Measurements from ENCODE around the gene TMEM52. TPM values are rescaled to one million over a fixed set of nuclear protein-coding genes. Genes with fewer than 3 reads are reported as not detected.

Gene TMEM52
- total RNA-seq, 2 donors from 2014 or later, result 6.0 to 6.3 TPM

DNA sequence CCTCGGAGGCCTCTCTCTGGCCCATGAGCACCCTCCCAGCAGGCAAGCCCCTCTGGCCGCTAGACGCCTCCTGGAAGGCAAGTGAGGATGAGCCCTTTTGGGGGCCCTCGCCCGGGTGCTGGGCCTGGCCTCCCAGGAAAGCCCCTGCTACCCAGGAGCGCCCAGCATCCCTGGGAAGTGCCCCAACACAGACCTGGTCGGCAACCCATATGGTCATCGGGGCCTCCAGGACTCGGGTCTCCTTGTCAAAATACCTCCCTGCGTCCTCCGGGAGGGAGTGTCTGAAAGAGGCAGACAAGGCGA, 21.0 kb upstream of the TMEM52 start:
- Histone ChIP-seq H3K4me3 (ENCODE audit: low read length) (no peak overlapping the region), H3K36me3 (ENCODE audit: control insufficient read depth, insufficient read depth, low read length) (no peaks in the 10 kb centered on the region), H3K9ac (ENCODE audit: extremely low read depth, low read length, poor library complexity, severe bottlenecking) (no peak overlapping the region), H3K9me3 (ENCODE audit: control insufficient read depth, low read length) (no peaks in the 10 kb centered on the region), H3K27ac (ENCODE audit: low read depth, low read length) (no peak overlapping the region), H3K27me3 (ENCODE audit: control insufficient read depth, insufficient read depth, low read length, poor library complexity, severe bottlenecking) (no peaks in the 10 kb centered on the region), H3K4me1 (ENCODE audit: control insufficient read depth, insufficient read depth, low read length) (no peaks in the 10 kb centered on the region)
- Mint-ChIP-seq H3K27me3 (ENCODE audit: insufficient read depth) (peaks cover 2% of the 10 kb centered on the region), H3K27ac (no peak overlapping the region), H3K4me3 (no peak overlapping the region), H3K9me3 (no peaks in the 10 kb centered on the region), H3K36me3 (ENCODE audit: low read depth) (no peaks in the 10 kb centered on the region), H3K4me1 (peaks cover 2% of the 10 kb centered on the region)
- DNase-seq, result no peak
- WGBS, 2 experiments (ENCODE audit: insufficient coverage in 1 of 2, insufficient read length in 1 of 2), result 89 to 93% methylated on average over 9 to 12 of the region's 12 CpGs
- TF ChIP-seq, protein P1, sequence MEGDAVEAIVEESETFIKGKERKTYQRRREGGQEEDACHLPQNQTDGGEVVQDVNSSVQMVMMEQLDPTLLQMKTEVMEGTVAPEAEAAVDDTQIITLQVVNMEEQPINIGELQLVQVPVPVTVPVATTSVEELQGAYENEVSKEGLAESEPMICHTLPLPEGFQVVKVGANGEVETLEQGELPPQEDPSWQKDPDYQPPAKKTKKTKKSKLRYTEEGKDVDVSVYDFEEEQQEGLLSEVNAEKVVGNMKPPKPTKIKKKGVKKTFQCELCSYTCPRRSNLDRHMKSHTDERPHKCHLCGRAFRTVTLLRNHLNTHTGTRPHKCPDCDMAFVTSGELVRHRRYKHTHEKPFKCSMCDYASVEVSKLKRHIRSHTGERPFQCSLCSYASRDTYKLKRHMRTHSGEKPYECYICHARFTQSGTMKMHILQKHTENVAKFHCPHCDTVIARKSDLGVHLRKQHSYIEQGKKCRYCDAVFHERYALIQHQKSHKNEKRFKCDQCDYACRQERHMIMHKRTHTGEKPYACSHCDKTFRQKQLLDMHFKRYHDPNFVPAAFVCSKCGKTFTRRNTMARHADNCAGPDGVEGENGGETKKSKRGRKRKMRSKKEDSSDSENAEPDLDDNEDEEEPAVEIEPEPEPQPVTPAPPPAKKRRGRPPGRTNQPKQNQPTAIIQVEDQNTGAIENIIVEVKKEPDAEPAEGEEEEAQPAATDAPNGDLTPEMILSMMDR (conservative IDR thresholded peaks at IDR 0.05), result no peak

DNA sequence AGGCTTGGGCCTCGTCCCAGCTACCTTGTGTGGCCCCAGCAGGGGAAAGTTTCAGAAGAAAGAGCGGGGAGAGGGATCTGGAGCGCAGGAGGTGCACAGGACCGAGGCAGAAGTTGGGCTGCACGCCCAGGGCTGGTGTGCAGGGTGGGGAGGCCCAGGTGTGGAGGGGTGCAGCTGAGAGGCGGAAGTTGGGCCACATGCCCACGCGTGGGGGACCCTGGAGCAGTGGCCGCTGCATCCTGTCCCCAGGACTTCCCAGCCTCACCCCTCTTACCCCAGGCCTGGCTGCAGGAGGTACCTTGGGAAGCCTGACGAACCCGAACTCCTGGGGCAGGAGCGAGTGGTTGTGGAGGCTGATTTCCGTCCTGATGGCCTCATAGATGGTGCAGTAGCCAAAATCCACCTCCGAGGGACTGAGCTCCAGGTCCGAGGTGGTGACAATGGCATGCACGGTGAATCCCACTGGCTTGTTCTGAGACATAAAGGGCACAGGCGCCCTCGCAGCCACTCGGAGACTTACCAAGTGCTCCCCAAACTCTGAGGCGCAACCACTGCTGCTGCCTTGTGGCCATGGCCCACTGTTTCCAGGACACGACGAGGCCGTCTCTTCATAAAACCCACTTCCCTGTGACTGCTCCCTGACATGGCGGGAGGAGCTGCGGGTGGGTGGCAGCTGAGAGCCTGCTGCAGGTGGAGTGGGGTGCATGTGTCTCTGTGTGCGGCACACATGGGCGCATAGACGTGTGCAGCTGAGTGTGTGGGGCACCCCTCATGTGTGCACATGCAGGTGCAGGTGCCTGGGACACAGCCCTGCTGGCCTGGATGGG, 20.4 kb upstream of the TMEM52 start:
- WGBS, 2 experiments (ENCODE audit: insufficient coverage in 1 of 2, insufficient read length in 1 of 2), result 89 to 93% methylated on average over 12 to 28 of the region's 28 CpGs
- no peak overlapping the region for H3K27ac ChIP-seq (ENCODE audit: low read depth, low read length)
- Mint-ChIP-seq H3K9me3 (no peaks in the 10 kb centered on the region), H3K4me3 (no peak overlapping the region), H3K27me3 (ENCODE audit: insufficient read depth) (peaks cover 2% of the 10 kb centered on the region), H3K27ac (no peak overlapping the region), H3K4me1 (peaks cover 2% of the 10 kb centered on the region), H3K36me3 (ENCODE audit: low read depth) (no peaks in the 10 kb centered on the region)
- H3K9ac ChIP-seq (ENCODE audit: extremely low read depth, low read length, poor library complexity, severe bottlenecking), result no peak overlapping the region
- no peaks in the 10 kb centered on the region for H3K9me3 ChIP-seq (ENCODE audit: control insufficient read depth, low read length)
- H3K4me1 ChIP-seq (ENCODE audit: control insufficient read depth, insufficient read depth, low read length), result no peaks in the 10 kb centered on the region
- no peaks in the 10 kb centered on the region for H3K36me3 ChIP-seq (ENCODE audit: control insufficient read depth, insufficient read depth, low read length)
- H3K27me3 ChIP-seq (ENCODE audit: control insufficient read depth, insufficient read depth, low read length, poor library complexity, severe bottlenecking), result no peaks in the 10 kb centered on the region
- DNase-seq, result no peak
- TF ChIP-seq, protein P1 (conservative IDR thresholded peaks at IDR 0.05), result no peak
- H3K4me3 ChIP-seq (ENCODE audit: low read length), result no peak overlapping the region

DNA sequence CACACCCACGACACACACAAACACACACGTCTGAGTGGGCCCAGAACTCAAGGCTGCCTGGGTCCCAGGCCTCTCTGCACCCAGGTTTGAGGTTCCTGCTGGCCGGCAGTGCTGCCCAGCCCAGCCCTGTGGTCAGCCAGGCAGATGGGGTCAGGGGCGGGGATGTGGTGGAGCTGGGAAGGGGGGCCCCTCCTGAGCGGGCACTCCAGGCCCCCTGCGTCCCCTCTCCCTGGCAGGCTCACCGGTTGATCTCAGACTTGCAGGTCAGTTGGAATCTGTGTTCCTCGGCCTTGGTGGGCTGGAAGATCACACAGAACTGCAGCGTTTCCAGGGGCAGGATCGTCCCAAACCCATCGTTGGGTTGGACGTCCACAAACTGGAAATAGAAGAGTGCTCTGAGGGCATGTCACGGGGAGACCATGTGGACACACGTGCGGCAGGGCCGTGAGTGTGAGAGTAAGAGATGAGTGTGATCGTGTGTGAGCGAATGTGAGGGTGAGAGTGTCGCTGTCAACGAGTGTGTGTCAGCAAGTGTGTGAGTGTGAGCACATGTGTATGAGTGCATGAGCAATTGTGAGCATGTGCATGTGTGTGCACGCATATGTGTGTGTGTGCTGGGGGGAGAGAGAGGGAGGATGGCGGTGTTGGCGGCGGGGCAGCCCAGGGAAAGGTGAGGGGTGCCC, 19.7 kb upstream of the TMEM52 start:
- Histone ChIP-seq H3K27ac (ENCODE audit: low read depth, low read length) (no peak overlapping the region), H3K9ac (ENCODE audit: extremely low read depth, low read length, poor library complexity, severe bottlenecking) (no peak overlapping the region), H3K27me3 (ENCODE audit: control insufficient read depth, insufficient read depth, low read length, poor library complexity, severe bottlenecking) (no peaks in the 10 kb centered on the region), H3K4me1 (ENCODE audit: control insufficient read depth, insufficient read depth, low read length) (no peaks in the 10 kb centered on the region), H3K4me3 (ENCODE audit: low read length) (no peak overlapping the region), H3K36me3 (ENCODE audit: control insufficient read depth, insufficient read depth, low read length) (no peaks in the 10 kb centered on the region), H3K9me3 (ENCODE audit: control insufficient read depth, low read length) (no peaks in the 10 kb centered on the region)
- DNase-seq, result no peak
- peaks cover 7% of the 10 kb centered on the region for H3K9me3 Mint-ChIP-seq
- TF ChIP-seq, protein P1 (conservative IDR thresholded peaks at IDR 0.05), result no peak
- H3K27me3 Mint-ChIP-seq (ENCODE audit: insufficient read depth), result no peaks in the 10 kb centered on the region
- H3K27ac Mint-ChIP-seq, result no peak overlapping the region
- no peaks in the 10 kb centered on the region for H3K36me3 Mint-ChIP-seq (ENCODE audit: low read depth)
- no peak overlapping the region for H3K4me3 Mint-ChIP-seq
- 88 to 90% methylated on average over 17 to 24 of the region's 24 CpGs for WGBS, 2 experiments (ENCODE audit: insufficient coverage in 1 of 2, insufficient read length in 1 of 2)
- H3K4me1 Mint-ChIP-seq, result no peaks in the 10 kb centered on the region
